ENCODE results near the gene MAGEB4.
"Not testable (repeated sequence)": the region's sequence is repeated elsewhere in the genome, so short reads cannot be mapped to it uniquely, and the experiment has no call there.

Gene MAGEB4, protein sequence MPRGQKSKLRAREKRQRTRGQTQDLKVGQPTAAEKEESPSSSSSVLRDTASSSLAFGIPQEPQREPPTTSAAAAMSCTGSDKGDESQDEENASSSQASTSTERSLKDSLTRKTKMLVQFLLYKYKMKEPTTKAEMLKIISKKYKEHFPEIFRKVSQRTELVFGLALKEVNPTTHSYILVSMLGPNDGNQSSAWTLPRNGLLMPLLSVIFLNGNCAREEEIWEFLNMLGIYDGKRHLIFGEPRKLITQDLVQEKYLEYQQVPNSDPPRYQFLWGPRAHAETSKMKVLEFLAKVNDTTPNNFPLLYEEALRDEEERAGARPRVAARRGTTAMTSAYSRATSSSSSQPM

DNA sequence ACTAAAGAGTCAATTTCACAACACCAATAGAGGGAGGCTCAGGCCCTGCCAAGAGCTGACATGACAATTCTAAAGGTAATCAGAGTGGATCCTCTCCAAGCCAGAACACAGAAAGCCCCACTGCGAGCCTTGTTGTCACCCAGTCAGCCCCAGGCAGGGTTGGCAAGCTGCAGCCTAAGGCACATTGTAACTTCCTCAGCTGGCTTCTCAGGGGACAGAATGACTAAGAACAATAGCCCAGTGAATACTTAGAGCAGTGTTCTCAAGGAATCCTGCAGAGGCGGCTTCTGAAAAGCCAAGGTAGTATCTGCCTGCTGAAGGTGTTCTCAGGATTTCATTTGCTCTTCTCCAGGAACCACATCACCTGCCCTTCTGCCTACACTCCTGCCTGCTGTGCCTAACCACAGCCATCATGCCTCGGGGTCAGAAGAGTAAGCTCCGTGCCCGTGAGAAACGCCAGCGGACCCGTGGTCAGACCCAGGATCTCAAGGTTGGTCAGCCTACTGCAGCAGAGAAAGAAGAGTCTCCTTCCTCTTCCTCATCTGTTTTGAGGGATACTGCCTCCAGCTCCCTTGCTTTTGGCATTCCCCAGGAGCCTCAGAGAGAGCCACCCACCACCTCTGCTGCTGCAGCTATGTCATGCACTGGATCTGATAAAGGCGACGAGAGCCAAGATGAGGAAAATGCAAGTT, at the start of gene MAGEB4:
Gene MAGEB4, plus strand, starts transcription at position 277 of the 692 bp plus-strand sequence. Its CDS starts 136 bp downstream, at position 413.
- no peak for FAIRE-seq

DNA sequence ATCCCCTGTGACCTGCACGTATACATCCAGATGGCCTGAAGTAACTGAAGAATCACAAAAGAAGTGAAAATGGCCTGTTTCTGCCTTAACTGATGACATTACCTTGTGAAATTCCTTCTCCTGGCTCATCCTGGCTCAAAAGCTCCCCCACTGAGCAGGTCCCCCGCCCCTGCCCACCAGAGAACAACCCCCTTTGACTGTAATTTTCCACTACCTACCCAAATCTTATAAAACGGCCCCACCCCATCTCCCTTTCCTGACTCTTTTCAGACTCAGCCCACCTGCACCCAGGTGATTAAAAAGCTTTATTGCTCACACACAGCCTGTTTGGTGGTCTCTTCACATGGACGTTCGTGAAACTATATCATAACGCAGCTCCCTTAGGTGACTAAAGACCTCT, 47.9 kb upstream of the MAGEB4 start:
- FAIRE-seq = not testable (repeated sequence)

DNA sequence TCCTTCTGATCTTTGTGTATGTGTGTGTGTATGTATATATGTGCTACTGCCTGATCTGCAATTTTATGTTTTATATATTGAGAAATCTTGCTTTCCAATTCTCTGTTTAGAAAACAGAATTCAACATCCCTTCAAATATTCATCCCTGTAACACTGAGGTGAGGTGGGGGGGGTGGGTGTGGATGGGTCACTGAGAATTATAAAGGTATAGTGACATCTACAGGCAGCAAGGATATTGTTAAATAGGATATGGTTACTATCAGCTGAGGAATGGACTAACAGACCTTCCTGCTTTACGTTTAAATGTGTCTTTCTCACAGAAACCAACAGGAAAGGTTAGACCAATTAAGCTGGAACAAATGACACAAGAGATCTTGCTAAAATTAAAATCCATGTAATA, 45.5 kb upstream of the MAGEB4 start:
- FAIRE-seq = no peak

DNA sequence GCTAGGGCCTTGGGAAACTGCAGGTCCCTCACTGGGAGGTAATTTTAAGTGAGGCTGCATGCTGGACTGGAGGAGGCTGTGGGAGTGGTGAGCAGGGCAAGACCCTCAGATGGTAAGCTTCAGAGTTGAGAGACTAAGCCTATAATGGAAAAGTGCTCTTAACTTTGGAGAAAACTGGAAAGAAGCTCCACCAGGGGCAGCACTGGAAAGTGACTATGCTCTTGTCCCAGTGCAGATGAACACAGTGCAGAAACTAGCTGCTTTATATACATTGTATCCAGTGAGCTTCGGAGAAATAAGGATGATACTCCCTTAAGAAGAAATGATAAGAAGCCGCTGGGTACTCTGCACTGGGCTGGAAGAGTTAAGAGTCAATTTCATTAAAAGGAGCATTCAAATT, 29.6 kb upstream of the MAGEB4 start:
- no peak for FAIRE-seq

DNA sequence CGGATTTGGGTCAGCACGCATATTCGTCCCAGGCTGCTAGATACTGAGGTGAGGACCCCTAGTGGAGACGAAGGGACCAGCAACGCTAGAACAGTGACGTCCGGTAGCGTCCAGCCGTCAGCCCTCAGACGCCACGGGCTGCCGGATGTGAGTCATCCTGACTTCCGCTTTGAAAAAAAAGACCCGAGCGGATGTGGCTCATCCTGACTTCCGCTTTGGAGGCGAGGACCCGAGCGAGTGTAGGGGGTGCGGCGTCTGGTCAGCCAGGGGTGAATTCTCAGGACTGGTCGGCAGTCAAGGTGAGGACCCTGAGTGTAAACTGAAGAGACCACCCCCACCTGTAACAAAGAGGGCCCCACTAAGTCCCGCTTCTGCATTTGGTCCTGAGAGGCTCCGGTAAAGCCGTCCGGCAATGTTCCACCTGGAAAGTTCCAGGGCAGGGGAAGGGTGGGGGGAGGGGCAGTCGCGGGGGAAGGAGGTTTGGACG, 26.4 kb upstream of the MAGEB4 start, which contains the start of gene MAGEB2:
Gene MAGEB2, plus strand, starts transcription at position 207 of the 487 bp plus-strand sequence. CDS start 3,018 bp downstream, outside the sequence.
- no peak for FAIRE-seq

DNA sequence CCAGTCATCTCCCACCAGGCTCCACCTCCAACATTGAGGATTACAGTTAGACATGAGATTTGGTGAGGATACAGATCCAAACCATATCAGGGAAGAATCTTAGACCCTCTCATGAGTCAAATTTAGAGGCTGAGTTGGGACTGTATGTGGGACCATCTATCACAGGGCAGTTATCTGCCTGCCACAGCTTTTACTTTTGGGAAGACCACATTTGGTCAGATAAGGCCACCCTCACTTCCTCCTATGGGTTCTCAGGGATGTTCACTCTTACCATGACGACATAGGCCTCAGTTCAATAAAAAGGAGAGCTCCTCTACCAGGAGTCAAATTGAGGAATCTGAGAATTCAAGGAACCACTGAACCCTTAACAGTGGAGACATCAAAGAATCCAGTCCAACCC, 24.3 kb upstream of the MAGEB4 start:
- FAIRE-seq = no peak

DNA sequence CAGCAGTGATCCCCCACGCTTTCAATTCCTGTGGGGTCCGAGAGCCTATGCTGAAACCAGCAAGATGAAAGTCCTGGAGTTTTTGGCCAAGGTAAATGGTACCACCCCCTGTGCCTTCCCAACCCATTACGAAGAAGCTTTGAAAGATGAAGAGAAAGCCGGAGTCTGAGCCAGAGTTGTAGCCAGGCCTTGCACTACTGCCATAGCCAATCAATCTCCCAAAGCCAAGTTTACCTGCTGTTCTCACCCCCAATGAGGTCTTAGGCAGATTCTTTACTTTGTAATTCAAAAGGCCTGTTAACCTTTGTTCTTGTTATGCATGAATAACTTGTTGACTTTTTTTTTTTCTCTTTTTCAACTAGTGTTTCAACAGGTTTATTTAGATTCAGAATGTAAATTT, 22.4 kb upstream of the MAGEB4 start:
- FAIRE-seq = no peak

DNA sequence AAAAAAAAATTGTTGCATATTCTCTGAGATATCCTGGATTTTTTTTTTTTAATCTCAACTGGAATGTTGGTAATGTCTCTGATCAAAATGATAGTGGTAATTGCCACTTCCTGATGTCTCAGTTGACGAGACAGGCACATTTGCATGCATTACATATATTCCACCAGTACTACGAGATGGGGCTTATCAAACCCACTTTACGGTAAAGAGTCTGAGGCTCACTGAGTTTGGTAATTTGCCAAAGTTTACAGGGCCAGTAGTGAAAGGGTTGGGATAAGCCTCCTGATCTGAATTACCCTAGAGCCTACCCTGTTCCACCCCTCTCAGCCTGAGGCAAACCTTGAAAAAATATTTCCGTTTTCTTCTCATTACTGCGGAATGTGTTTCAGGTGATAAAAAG, 21.1 kb upstream of the MAGEB4 start:
- FAIRE-seq = no peak

DNA sequence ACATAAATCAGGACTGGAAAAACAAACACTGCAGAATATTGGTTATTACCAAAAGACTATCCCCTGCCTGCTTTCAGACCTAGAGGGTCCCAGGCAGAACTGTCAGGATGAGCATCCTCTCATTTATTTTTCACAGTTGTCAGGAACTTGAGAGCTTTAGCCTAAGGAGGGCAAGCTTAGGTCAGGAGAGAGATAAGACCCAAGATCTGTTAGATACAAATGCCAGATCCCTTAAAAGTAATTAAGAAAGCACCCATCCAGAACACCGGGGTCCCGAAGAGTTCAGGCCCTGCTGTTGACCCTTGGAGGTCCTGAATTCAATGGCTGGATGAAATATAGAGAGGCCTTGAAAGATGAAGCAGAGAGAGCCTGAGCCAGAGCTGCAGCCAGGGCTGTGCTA, 17.3 kb upstream of the MAGEB4 start:
- no peak for FAIRE-seq

DNA sequence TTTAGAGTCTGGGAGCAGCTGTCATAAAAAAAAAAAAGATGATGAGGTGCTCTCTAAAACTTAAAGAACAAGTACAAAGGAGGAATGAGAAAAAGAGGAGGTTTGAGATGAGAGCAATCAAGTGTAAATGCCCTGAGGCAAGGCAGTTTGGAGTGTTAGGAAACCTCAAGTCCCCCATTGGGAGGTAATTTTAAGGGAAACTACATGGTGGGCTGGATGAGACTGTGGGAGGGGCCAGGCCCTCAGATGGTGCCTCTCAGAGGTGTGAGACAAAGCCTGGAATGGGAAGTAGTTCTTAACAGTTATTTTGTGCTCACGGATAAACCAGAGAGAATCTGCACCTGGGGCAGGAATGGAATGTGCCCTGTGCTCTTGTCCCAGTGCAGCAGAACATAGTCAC, 13.3 kb upstream of the MAGEB4 start:
- no peak for FAIRE-seq

DNA sequence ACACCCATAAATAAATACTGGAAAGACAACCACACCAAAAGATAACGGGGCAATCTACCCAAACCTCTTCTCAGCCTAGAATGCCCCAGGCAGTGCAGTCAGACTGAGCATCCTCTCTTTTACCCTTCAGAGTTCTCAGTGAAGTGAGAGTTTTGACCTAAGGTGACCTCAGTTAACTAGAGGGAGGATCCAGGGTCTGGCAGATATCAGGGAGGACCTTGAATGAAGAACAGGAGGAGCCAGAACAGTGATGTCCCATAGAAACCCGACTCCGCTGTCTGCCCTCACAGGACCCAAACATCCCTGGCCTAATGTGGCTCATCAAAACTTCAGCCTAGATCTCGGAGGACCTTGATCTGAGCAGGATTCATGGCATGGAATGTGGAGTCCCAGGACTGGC, 11.4 kb upstream of the MAGEB4 start, which contains the start of gene MAGEB3:
Gene MAGEB3, plus strand, starts transcription at position 263 of the 400 bp plus-strand sequence. CDS start 5,268 bp downstream, outside the sequence.
- FAIRE-seq = no peak

DNA sequence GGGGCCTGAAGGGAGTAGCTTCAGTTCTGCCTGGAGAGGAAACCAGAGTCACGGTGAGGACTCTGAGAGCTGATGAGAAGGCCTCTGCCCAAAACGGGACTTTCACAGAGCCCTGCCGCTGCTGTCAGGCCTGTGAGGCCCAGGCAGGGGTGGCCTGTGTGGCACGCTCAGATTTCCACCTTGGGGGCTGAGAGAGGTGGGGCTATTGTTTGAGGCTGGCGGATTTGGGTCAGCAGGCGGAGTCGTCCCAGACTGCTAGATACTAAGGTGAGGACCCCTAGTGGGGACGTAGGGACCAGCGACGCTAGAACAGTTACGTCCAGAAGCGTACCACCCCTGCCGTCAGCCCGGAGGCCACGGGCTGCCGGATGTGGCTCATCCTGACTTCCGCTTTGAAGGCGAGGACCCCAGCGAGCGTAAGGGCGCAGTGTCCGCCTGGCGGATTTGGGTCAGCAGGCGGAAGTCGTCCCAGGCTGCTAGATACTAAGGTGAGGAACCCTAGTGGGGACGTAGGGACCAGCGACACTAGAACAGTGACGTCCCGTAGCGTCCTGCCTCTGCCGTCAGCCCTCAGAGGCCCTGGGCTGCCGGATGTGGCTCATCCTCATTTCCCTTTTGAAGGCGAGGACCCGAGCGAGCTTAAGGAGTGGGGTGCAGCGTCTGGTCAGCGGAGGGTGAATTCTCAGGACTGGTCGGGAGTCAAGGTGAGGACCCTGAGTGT, 5.1 kb downstream of the MAGEB4 start, which contains the start of gene MAGEB1:
Gene MAGEB1, plus strand, starts transcription at position 378 of the 721 bp plus-strand sequence. CDS start 3,348 bp downstream, outside the sequence.
- FAIRE-seq = no peak

DNA sequence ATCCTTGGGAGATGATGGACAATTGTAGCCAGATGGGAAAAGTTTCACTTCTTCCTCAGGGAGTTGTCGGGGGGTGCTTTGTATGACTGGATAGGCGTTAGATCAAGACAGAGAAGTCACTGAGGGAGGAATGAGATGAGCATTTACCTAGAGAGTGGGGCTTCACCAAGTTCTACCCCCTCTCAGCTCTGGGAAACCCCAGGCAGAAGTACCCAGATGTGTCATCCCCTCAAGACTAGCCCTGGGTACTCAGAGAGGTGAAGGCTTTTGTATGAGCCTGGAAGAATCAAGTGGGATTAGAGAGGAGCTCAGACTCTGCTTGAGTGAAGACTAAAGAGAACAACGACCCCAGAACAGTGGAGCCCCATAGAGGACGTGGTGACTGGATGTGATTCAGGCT, 7.1 kb downstream of the MAGEB4 start:
- FAIRE-seq = no peak

DNA sequence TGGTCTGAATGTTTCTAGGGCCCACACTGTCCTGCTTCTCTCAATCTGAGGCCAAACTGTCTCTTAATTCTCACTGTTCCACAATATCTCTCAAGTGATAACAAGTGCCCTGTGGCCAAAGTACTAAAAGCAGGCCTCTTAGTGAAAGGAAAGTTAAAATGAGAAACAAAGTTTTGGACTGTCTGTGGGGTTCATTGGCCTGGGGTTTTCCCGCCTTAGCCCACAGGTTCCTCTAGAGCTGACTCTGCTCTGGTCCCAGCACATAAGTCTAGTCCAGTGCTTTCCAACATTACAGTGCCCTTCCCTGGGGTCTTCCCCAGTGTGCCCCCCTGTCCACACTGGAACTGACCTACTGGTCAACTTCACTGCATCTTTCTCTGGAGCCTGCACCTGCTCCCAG, 11.5 kb downstream of the MAGEB4 start:
- FAIRE-seq = no peak

DNA sequence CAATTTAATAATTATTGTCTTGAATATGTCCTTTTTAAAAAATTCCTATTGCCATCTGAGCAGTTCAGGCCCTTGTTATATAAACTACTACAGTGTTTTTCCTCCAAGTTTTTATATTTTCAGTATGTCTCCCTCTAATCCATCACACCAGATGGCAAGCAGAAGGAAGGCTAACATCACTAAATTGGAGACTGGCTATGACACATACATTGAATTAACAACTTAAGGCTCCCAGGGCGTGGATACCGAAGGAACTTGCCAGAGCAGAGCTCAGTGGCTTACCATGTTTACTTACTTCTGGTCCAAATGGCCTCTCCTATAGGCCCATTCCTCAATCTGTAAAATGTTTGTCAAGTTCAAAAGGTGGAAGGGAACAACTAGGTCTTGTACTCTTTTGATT, 18.1 kb downstream of the MAGEB4 start:
- FAIRE-seq = no peak

DNA sequence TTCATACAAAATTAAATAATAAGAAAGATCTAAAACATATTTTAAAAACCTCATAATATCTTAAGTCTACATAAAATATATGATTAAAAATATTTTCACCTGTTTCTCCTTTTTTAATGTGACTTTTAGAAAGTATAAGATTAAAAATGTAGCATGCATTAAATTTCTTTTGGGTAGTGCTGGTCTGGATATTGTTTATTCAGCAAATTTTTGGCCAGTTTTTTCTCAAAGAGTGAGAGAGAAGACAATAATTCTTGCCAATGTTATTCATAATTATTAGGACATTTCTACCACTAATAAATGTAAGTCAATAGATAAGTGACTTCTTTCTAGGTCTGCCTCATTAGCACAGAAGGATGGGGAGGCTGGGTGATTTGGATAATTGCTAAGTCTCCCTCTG, 19.2 kb downstream of the MAGEB4 start:
- FAIRE-seq = no peak

DNA sequence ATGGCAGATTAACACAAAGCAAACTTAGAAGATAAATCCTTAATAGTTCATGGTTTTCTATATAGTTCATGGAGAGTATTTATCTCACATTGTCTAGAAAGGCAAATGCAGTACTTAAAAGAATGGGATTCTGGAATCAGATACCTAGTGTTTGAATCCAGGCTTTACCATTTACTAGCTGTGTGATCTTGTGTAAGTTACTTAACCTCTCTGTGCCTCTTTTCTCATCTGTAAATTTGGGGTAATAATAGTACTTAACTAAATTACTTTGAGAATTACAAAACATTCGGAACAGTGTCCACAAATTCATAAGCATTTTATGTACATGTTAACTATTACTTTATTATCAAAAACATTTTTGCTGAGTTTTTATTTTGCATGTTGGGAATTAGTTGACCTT, 21.0 kb downstream of the MAGEB4 start:
- FAIRE-seq = peak; percentile 87

DNA sequence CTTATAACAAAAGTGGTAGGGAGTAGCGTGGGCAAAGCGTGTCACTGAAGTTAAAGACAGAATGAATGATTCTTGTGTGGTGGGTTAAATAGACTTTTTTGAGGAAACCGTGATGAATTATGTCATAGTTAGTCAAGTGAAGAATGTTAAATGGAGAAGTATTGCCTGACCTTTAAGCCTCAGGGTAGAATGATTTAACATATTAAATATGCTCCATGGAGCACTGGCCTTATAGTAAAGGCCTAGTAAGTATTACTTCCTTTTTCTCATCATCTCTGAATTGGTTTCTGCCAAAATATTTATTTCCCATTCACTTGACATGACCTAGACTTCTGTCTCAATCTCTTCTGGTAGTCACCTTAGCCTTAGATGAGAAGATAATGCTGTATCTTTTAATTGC, 28.8 kb downstream of the MAGEB4 start:
- FAIRE-seq = peak; percentile 78

DNA sequence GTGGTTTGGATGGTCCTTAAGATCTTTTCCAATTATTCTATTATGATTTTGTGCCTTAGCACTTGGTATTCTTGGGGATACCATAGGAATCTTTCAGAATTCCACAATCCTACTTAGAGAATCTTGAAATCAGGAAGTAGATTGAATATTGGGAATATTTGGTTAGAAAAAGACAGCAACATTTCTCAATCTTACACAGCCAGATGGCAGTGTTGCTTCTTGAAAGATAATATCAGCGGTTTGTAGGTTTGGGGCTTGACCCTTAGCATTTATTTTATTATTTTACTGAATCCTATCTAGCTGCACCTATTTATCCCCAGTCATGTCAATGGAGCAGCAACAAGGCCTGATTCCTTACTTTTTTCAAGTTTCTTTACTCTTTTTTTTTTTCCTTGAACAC, 33.7 kb downstream of the MAGEB4 start:
- FAIRE-seq = no peak

DNA sequence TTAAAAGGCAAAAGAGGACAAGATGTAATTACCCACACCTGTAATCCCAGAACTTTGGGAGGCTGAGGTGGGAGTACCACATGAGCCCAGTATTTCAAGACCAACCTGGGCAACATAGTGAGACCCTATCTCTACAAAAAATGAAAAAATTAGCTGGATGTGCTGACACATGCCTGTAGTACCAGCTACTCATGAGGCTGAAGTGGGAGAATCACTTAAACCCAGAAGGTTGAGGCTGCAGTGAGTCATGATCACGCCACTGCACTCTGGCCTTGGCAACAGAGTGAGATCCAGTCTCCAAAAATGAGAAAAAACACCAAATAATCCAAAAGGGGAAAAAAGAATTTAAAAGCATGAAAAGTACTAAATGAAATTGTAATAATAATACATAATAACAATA, 36.6 kb downstream of the MAGEB4 start:
- no peak for FAIRE-seq

DNA sequence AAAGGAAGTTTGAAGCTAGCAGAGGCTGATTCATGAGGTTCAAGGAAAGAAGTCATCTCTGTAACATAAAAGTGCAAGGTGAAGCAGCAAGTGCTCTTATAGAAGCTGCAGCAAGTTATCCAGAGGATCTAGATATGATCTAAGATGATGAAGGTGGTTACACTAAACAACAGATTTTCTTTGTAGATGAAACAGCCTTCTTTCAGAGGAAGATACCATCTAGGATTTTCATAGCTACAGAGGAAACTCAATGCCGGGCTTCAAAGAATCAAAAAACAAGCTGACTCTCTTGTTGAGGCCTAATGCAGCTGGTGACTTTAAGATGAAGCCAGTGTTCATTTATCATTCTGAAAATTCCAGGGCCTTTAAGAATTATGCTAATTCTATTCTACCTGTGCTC, 38.6 kb downstream of the MAGEB4 start:
- peak; percentile 10 for FAIRE-seq

DNA sequence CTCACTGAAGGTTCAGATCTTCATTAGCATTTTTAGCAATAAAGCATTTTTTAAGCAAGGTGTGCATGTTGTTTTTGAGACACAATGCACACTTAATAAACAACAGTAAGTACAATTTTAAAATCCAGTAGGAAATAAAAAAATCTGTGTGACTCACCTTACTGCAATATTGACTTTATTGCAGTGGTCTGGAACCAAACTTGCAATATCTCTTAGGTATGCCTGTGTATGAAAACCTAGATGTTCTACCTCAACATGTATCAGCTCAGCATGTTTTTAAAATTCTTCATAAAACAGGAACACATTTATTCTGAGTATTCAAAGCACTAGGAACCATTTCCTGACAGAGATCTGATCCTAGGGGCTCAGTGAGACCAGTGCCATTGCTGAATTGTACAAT, 40.7 kb downstream of the MAGEB4 start:
- no peak for FAIRE-seq

Measured in colon (tissue), 2 donors.